Hepatocyte (in vitro differentiated cells): Measurements from ENCODE around the gene KCNG4. TPM values are rescaled to one million over a fixed set of nuclear protein-coding genes. Genes with fewer than 3 reads are reported as not detected.

Experiments
- DNase-seq: peaks from one replicate; pipeline ENCODE4 v3.0.0-alpha.2; 2016; ENCODE audit warnings: low spot score
- H2AFZ ChIP-seq: fragments of 200-600 bp; sonication (generic); 2 replicates; pipeline ENCODE4 v1.6.0; 2016; ENCODE audit warnings: antibody characterized with exemption, mild to moderate bottlenecking
- H3K27ac ChIP-seq: fragments of 200-600 bp; sonication (generic); 2 replicates; pipeline ENCODE4 v1.5.1; 2016; ENCODE audit warnings: mild to moderate bottlenecking
- H3K27me3 ChIP-seq: fragments of 200-600 bp; sonication (generic); 2 replicates; pipeline ENCODE4 v1.6.1; 2016
- H3K36me3 ChIP-seq: fragments of 200-600 bp; sonication (generic); replicated peaks from 2 replicates; pipeline ENCODE4 v1.5.1; 2016; ENCODE audit warnings: low read depth; ENCODE audit not compliant: insufficient read depth
- H3K4me1 ChIP-seq: fragments of 200-600 bp; sonication (generic); 2 replicates; pipeline ENCODE4 v1.5.1; 2016; ENCODE audit warnings: mild to moderate bottlenecking, moderate library complexity; ENCODE audit not compliant: insufficient read depth
- H3K4me2 ChIP-seq: fragments of 200-600 bp; sonication (generic); 2 replicates; pipeline ENCODE4 v1.6.0; 2016
- H3K4me3 ChIP-seq: fragments of 200-600 bp; sonication (generic); 2 replicates; pipeline ENCODE4 v1.5.1; 2016; ENCODE audit warnings: mild to moderate bottlenecking
- H3K79me2 ChIP-seq: fragments of 200-600 bp; sonication (generic); 2 replicates; pipeline ENCODE4 v1.6.0; 2017; ENCODE audit warnings: mild to moderate bottlenecking
- H3K9me2 ChIP-seq: fragments of 200-600 bp; sonication (generic); replicated peaks from 2 replicates; pipeline ENCODE4 v1.6.0; 2017; ENCODE audit warnings: mild to moderate bottlenecking; ENCODE audit not compliant: insufficient read depth
- H3K9me3 ChIP-seq: fragments of 200-600 bp; sonication (generic); 2 replicates; pipeline ENCODE4 v1.5.1; 2016; ENCODE audit warnings: low read depth, mild to moderate bottlenecking
- H4K20me1 ChIP-seq: fragments of 200-600 bp; sonication (generic); 2 replicates; pipeline ENCODE4 v1.6.0; 2016; ENCODE audit warnings: mild to moderate bottlenecking; ENCODE audit not compliant: insufficient read depth, poor library complexity, severe bottlenecking
- EZH2 ChIP-seq: fragments of 200-600 bp; sonication (generic); IDR thresholded peaks from 2 replicates; pipeline ENCODE4 v1.6.1; 2016; ENCODE audit warnings: antibody characterized with exemption, mild to moderate bottlenecking, borderline replicate concordance
- EZH2phosphoT487 ChIP-seq: fragments of 200-600 bp; sonication (generic); IDR thresholded peaks from one replicate; pipeline ENCODE4 v1.6.1; 2018; ENCODE audit warnings: antibody characterized with exemption, mild to moderate bottlenecking, low read depth, moderate library complexity; ENCODE audit not compliant: unreplicated experiment, severe bottlenecking
- WGBS: methylation state at CpG from one replicate; pipeline ENCODE4 v1.1.6; 2016; ENCODE audit warnings: low lambda C conversion rate; ENCODE audit errors: missing lambda C conversion rate; 5-methylcytosine and 5-hydroxymethylcytosine counted together
- polyA plus RNA-seq: library from polyadenylated mRNA; unstranded; fragments of >200 nt; fragmentation: Nextera tagmentation; extraction: Ambion mirVana; gene quantifications from 2 replicates; pipeline ENCODE4 v1.2.1, GENCODE V29; 2016
- total RNA-seq: library from RNA; depleted of rRNA; stranded (reverse); fragments of >200 nt; gene quantifications from 2 replicates; pipeline ENCODE4 v1.2.3, GENCODE V29; 2014
- TF ChIP-seq, protein P1 (sequence below): fragments of 200-600 bp; sonication (generic); IDR thresholded peaks from 2 replicates; pipeline ENCODE4 v1.5.1; 2016; ENCODE audit warnings: antibody characterized with exemption, mild to moderate bottlenecking; ENCODE audit not compliant: poor library complexity

The KCNG4 gene
- total and polyA plus RNA-seq, 2 experiments from 2014 or later: not detected

DNA sequence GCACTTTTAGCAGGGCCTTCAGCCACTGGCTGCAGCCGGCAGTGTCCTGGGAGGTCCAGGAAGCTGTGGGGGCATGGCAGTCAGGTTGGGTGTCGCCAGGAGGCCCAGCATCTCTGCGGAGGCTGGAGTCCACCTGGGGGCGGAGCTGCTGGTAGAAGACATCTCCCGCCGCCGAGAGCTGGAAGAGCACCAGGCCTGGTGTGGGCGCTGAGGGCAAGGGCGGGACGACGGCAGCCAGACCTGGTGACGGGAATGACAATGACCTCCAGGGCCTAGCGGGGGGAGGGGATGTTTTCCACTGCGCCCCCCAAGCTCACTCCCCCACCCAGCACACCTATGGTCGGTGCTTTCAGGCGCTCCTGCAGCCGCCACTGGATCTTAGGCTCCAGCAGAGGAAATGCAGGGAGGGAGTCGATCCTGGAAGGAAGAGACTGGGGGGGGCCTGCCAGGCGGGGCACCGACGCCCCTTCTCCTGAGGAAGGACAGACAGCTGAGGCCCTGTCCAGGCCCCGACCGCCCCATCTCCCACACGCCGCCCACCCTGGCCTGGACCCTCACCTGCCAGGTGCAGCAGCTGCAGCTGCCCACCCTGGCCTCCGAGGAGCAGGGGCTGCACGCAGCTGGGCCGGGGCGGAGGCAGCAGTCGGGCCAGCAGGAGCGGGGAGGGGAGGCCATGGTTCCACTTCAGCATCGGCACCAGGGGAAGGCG, 60.0 kb downstream of the KCNG4 start:
- no peak overlapping the region for H3K4me2 ChIP-seq
- peaks cover 7% of the 10 kb centered on the region for H3K79me2 ChIP-seq
- no peaks in the 10 kb centered on the region for H3K27me3 ChIP-seq
- 95% methylated on average over 25 of the region's 33 CpGs for WGBS
- peaks cover 15% of the 10 kb centered on the region for H3K4me1 ChIP-seq
- H3K27ac ChIP-seq: no peak overlapping the region
- TF ChIP-seq, protein P1, sequence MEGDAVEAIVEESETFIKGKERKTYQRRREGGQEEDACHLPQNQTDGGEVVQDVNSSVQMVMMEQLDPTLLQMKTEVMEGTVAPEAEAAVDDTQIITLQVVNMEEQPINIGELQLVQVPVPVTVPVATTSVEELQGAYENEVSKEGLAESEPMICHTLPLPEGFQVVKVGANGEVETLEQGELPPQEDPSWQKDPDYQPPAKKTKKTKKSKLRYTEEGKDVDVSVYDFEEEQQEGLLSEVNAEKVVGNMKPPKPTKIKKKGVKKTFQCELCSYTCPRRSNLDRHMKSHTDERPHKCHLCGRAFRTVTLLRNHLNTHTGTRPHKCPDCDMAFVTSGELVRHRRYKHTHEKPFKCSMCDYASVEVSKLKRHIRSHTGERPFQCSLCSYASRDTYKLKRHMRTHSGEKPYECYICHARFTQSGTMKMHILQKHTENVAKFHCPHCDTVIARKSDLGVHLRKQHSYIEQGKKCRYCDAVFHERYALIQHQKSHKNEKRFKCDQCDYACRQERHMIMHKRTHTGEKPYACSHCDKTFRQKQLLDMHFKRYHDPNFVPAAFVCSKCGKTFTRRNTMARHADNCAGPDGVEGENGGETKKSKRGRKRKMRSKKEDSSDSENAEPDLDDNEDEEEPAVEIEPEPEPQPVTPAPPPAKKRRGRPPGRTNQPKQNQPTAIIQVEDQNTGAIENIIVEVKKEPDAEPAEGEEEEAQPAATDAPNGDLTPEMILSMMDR: no peak
- no peak for TF ChIP-seq EZH2phosphoT487
- TF ChIP-seq EZH2: no peak
- H3K4me3 ChIP-seq: no peak overlapping the region
- H2AFZ ChIP-seq: no peak overlapping the region
- H3K9me3 ChIP-seq: no peaks in the 10 kb centered on the region
- no peaks in the 10 kb centered on the region for H3K9me2 ChIP-seq
- no peak for DNase-seq
- H4K20me1 ChIP-seq: no peaks in the 10 kb centered on the region
- no peaks in the 10 kb centered on the region for H3K36me3 ChIP-seq

DNA sequence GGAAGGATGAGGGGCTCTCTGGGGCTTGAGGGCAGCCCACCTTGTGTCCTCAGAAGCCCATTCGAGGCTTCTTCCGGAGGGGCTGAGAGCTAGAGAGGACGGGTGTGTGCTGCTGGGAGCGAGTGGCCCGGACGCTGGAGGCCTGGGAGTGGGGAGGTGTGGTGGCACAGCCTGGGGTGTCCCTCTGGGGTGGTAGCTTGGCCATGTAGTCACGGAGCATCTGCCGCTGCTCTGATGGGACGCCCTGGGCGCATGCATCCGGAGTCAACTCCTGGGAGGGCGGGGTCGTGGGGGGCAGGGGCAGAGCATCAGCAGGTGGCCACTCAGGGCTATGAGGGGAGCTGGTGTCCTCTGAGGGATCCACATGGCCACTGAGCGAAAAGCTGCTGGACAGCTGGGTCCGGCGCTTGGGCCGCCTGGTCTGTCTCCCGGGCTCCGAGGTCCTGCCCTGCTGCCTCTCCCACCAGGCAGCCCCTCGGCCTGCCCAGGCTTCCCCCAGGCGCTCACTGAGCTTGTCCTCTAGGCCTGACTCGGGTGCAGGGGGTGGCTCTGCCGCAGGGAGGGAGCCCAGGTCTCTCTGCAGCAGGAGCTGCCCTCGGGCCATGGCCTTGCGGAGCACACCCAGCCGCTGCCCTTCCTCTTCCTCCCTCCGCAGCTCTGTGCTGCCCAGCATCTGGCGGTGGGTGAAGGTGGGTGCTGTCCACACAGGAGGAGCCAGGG, 60.8 kb downstream of the KCNG4 start:
- Histone ChIP-seq H3K9me3 (no peaks in the 10 kb centered on the region), H3K36me3 (no peaks in the 10 kb centered on the region), H3K4me3 (no peak overlapping the region), H3K27ac (no peak overlapping the region), H3K4me2 (no peak overlapping the region), H3K9me2 (no peaks in the 10 kb centered on the region), H4K20me1 (no peaks in the 10 kb centered on the region), H2AFZ (no peak overlapping the region), H3K79me2 (no peaks in the 10 kb centered on the region), H3K27me3 (no peaks in the 10 kb centered on the region), H3K4me1 (peaks cover 15% of the 10 kb centered on the region)
- WGBS: 95% methylated on average over 19 of the region's 28 CpGs
- TF ChIP-seq, protein P1: no peak
- TF ChIP-seq EZH2 (no peak), EZH2phosphoT487 (no peak)
- DNase-seq: peak; percentile 4

DNA sequence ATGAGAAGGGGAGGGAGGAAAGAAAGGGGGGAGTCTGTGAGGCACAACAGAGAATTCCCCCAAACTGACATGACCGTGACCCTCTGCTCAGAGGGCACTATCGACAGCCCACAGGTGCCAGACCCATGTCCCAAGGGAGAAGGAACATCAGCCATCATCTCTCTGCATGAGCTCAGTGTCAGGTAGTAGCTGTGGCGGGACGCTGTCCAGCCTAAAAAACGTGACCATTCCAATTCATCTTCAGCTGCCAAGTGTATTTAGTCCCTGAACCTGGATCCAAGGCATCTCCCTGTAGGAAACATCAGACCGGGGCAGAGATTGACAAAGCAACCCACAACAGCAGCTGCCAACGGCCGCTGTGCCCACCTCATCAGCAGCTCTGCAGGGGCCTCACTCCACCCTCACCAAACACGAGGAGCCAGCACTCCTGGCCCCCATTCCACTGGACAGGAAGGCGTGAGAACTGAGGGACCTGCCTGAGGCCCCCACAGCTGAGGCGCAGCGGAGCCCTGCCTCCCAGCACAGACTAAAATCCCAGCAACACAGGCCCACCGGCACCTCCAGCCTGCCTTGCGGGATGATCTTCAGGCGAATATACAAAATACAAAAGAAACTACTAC, 61.6 kb downstream of the KCNG4 start:
- no peaks in the 10 kb centered on the region for H3K36me3 ChIP-seq
- WGBS: 91% methylated on average over 15 of the region's 15 CpGs
- H3K27ac ChIP-seq: no peak overlapping the region
- DNase-seq: no peak
- no peaks in the 10 kb centered on the region for H3K79me2 ChIP-seq
- peaks cover 15% of the 10 kb centered on the region for H3K4me1 ChIP-seq
- H4K20me1 ChIP-seq: no peaks in the 10 kb centered on the region
- TF ChIP-seq, protein P1: no peak
- TF ChIP-seq EZH2: no peak
- no peak for TF ChIP-seq EZH2phosphoT487
- no peaks in the 10 kb centered on the region for H3K27me3 ChIP-seq
- no peaks in the 10 kb centered on the region for H3K9me3 ChIP-seq
- no peak overlapping the region for H3K4me3 ChIP-seq
- no peak overlapping the region for H2AFZ ChIP-seq
- no peaks in the 10 kb centered on the region for H3K9me2 ChIP-seq
- no peak overlapping the region for H3K4me2 ChIP-seq
